ENCODE data around the gene API5.

- TF ChIP-seq CTCF (IDR thresholded peaks at IDR 0.05; ENCODE audit: poor library complexity) = no peak
- TF ChIP-seq EZH2 (IDR thresholded peaks at IDR 0.05; ENCODE audit: borderline replicate concordance) = no peak
These were observed 4.2 kb downstream of the API5 start for GRCh38 chr11:43315966-43316365.

Measured in hepatocyte (in vitro differentiated cells).